ENCODE data around the gene MEDAG.

GRCh38 chr13:30861836-30862467 is 44.1 kb upstream of the MEDAG start:
- TF ChIP-seq CTCF (IDR thresholded peaks at IDR 0.05; ENCODE audit: low read depth, low read length) (no peak), POLR2A (IDR thresholded peaks at IDR 0.05; ENCODE audit: extremely low read depth, insufficient read length) (no peak)
